SU-DHL-6 (cell line): ENCODE data around the gene ZNF536.

Experiments used
- EZH2phosphoT487 ChIP-seq: fragments of 200-600 bp; sonication (generic), shearing (Covaris generic); conservative IDR thresholded peaks from 2 replicates; pipeline ENCODE4 v1.6.1; 2018; ENCODE audit warnings: mild to moderate bottlenecking, antibody characterized with exemption, low read length, moderate library complexity, mixed read lengths
- TF ChIP-seq, protein P1 (sequence below): fragments of 200-600 bp; sonication (generic); IDR thresholded peaks from one replicate; pipeline ENCODE4 v1.5.1; 2017; ENCODE audit warnings: antibody characterized with exemption, mild to moderate bottlenecking, low read length, moderate library complexity; ENCODE audit not compliant: insufficient read depth, poor library complexity, severe bottlenecking

DNA sequence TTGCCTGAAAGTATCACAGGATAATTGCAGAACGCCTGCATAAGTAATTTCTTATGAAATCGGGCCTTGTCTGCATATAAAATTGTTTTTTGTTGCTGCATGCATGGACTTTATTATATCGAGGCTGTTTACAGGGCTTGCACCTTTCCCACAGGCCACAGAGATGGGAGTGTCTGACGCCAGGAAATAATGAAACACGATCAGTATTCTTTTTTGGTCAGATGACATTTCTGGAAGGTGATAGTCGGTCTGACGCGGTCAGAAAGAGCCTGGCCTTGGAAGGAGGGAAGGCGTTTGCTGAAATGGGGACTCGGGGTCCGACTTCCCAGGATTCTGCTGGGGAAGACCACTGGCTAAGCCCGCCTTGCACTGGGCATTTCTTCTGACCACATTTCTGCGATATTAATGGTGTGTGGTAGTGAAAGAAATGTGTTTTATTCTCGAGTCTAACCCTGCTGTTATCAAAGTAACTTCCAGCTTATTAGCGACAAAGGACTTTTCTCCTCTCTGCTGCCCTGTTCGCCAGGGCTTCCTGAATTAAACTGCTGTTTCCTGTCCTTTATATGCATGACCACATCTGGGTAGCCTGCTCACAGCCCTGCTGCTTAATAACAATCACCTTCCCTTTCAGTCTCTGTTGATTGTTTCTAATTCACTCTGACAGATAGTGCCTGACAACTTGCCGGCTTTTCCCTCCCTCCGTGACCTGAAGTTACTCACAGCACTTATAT, 11.6 kb upstream of the ZNF536 start:
- TF ChIP-seq, protein P1, sequence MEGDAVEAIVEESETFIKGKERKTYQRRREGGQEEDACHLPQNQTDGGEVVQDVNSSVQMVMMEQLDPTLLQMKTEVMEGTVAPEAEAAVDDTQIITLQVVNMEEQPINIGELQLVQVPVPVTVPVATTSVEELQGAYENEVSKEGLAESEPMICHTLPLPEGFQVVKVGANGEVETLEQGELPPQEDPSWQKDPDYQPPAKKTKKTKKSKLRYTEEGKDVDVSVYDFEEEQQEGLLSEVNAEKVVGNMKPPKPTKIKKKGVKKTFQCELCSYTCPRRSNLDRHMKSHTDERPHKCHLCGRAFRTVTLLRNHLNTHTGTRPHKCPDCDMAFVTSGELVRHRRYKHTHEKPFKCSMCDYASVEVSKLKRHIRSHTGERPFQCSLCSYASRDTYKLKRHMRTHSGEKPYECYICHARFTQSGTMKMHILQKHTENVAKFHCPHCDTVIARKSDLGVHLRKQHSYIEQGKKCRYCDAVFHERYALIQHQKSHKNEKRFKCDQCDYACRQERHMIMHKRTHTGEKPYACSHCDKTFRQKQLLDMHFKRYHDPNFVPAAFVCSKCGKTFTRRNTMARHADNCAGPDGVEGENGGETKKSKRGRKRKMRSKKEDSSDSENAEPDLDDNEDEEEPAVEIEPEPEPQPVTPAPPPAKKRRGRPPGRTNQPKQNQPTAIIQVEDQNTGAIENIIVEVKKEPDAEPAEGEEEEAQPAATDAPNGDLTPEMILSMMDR, result no peak
- no peak for TF ChIP-seq EZH2phosphoT487
